Prostate gland (tissue), 2 donors: ENCODE data around the gene MYO1D.

Experiments
- POLR2A ChIP-seq: fragments of 450-650 bp; IDR thresholded peaks from one replicate; pipeline ENCODE4 v1.6.1; 2016; ENCODE audit warnings: antibody characterized with exemption, mild to moderate bottlenecking
- TF ChIP-seq, protein P1 (sequence below), 4 experiments: fragments of 200-600 bp in 2 of 4; fragments of 450-650 bp in 2 of 4; sonication (generic) in 2 of 4; IDR thresholded peaks; 1 replicate in 3 of 4; 2 replicates in 1 of 4; pipeline ENCODE4 v1.5.1; 2016 to 2019; ENCODE audit warnings: antibody characterized with exemption in 4 of 4, mild to moderate bottlenecking in 2 of 4, moderate library complexity in 2 of 4

DNA sequence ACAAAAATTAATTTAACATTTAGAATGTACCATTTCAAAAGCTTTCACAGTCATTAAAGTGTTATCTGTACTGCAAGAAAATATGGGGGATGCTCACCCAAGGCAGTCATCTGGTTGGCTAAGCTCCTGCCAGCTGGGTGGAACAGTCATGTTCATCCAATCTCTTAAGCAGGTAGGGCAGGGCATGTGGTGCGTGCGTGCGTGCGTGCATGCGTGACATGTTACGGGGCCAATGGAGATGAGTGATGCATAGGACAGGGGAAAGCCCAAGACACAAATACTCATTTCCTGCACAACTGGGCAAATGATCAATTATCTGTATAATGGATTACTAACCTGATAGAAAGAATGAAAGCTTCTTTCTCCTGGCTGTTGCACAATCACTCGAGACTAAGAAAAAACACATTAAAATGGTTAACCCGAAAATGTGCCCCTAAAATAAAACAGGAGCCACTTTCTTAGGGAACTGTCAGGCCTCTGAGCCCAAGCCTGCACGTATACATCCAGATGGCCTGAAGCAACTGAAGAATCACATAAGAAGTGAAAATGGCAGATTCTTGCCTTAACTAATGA is 104.4 kb downstream of the MYO1D start:
- TF ChIP-seq, protein P1, sequence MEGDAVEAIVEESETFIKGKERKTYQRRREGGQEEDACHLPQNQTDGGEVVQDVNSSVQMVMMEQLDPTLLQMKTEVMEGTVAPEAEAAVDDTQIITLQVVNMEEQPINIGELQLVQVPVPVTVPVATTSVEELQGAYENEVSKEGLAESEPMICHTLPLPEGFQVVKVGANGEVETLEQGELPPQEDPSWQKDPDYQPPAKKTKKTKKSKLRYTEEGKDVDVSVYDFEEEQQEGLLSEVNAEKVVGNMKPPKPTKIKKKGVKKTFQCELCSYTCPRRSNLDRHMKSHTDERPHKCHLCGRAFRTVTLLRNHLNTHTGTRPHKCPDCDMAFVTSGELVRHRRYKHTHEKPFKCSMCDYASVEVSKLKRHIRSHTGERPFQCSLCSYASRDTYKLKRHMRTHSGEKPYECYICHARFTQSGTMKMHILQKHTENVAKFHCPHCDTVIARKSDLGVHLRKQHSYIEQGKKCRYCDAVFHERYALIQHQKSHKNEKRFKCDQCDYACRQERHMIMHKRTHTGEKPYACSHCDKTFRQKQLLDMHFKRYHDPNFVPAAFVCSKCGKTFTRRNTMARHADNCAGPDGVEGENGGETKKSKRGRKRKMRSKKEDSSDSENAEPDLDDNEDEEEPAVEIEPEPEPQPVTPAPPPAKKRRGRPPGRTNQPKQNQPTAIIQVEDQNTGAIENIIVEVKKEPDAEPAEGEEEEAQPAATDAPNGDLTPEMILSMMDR (IDR thresholded peaks at IDR 0.05), result no peak
- TF ChIP-seq POLR2A, result no peak
